GM21515 (cell line): Measurements from ENCODE around the gene ZRANB1.
"Not testable (repeated sequence)": the region's sequence is repeated elsewhere in the genome, so short reads cannot be mapped to it uniquely, and the experiment has no call there.

Experiments
- ATAC-seq: cut with Tn5 transposase; IDR thresholded peaks from one replicate; pipeline ENCODE4 v1.9.1; 2021; ENCODE audit not compliant: unreplicated experiment

ZRANB1 gene

DNA sequence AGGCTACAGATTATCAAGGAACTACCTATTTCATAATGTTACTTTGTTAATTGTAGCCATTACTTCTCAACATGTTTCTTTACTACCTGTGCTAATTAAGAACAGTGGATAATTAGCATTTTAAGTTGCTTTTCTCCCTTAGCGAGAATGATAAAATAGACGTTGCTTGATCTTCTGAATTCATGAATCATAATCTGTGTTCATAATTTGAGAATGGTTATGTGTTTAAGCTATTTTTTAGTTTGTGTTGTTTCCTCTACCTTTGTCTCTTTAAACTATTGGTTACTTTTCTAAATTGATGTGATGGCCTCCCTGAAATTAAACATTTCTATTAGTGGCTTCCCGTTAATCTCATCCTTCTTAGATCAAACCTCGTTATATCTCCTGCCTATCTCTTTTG lies at the start of gene ZRANB1:
TSS of gene ZRANB1 (plus strand) at position 301 of the 400 bp plus-strand sequence. CDS start 371 bp downstream, outside the sequence.
- no peak for ATAC-seq

DNA sequence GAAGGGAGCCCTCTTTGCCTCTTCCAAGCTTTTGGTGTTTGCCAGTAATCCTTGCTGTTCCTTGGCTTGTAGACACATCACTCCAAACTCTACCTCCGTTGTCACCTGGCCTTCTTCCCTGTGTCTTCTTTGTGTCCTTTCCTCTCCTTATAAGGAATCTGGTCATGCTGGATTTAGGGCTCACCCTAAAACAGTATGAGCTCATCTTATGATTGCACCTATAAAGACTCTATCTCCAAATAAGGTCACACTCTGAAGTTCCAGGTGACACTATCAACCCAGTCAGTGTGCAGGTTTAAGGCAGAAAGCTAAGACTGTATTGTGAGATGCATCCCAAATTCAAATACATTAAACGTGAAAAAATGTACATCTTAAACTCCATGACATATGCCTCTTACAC lies 49.0 kb upstream of the ZRANB1 start:
- ATAC-seq, result no peak

DNA sequence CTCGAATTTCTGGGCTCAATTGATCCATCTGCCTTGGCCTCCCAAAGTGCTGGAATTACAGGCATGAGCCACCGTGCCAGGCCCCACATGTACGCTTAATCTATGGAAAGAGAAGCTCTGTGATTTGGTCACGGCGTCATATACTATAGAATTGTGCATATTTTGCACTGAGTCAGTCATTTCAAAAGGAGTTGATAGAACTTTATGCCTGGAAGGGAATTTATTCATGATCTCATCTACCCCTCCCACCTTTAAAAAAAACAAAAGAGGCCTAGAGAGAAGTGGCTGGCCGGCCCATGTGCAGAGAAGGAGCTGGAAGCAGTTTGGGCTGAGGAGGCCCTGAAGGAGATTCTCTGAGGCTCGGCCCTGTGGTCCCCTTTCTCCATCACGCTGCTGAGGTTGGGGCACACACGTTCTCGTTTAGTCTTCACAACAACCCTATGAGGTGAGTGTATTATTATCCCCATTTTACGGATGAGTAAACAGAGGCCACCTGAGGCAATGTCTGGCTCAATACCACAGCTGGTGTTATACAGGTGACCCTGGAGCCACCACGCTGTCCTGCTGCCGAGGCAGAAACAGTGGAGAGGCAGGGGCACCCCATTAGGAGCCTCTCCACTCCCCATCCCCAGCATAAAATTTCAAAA lies 47.2 kb upstream of the ZRANB1 start:
- ATAC-seq, result no peak

DNA sequence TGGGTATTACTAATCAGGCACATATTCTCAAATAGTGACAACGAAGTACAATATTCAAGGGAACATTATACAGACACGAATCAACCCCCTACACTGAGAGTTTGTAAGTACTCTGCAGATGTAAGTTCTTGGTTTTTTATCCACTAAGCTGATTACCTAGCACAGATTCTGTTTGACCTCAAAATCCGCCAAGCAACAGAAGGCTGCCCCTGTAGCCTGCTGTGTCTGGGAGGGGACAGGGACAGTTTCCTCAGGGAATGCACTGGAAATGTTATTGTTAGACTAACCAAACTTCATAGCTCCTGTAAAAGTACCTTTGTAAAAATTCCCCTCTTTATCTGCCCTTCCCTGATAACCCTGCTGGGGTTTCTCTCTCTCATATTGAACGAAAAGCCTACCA lies 45.2 kb upstream of the ZRANB1 start:
- ATAC-seq, result no peak

DNA sequence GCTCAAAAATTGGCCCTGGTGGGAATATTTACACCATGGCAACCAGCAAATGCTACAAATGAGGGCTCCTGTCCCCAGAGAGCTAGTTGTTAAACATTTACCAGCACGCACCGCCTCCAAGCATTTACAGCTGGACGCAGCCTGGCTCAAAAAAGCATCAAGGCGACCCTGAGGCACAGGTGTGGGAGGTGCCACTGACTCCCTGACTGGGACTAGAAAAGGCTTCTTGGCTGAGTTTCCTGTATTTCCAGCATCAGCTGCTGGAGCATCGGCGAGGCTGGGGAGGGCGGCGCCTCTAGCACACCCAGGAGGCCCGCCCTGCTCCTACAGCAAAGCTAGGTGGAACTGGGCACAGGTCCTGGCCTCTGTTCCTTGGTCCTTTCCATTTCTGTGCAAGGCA lies 43.5 kb upstream of the ZRANB1 start:
- ATAC-seq, result no peak

DNA sequence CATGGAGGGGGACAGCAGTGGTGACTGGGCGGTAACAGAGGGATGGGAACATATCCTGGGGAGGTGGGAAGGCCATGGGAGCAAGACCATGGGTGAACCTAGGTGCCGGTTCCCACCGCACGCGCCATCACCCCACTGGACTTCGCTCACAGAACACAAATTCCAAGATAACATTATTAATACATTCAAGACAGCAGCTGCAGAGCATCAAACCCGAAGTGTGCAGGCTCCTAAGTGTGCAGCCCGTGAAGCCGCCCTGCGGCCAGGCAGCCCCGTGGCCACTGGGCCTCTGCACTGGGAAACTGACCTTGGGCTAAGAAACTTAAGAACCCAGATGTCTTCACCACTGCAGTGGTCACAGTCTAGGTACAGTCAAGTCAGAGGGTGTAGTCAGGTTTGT lies 42.8 kb upstream of the ZRANB1 start:
- ATAC-seq, result no peak

DNA sequence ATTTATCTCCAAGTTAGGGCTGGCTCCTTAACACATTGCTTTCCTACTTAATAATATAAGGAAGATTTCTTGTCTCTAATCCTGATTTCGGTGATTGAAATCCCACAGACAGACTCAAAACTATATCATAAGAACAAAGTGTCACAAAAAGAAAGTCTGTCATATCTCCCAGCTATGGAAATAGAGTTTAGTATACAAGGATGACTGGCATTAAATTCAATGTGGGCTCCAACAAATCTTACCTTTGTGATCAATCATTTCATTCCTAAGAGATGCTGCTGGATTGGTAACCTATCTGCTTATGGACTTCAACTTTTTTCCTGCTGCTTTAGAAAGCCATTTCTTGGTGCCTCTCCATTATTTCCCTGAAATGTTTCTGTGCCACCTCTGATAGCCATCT lies 39.5 kb upstream of the ZRANB1 start:
- no peak for ATAC-seq

DNA sequence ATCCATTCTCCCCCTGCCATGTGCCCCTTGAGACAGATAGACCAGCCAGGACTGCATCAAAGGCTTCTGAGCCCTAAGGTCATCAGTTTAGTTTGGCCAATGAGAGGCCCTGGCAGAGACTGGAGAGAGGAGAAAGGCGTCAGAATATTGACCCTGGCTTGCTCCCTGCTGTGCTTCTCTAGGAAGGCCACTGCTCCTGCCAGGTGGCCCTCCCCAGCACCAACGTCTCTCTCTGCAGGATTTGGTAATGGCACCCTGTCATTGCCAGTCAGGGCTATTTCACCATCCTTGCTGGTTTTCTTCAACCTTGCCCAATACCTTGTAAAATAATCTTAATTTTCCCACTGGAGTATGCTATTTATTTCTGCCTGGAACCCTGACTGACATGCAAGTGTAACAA lies 38.8 kb upstream of the ZRANB1 start:
- ATAC-seq, result no peak

DNA sequence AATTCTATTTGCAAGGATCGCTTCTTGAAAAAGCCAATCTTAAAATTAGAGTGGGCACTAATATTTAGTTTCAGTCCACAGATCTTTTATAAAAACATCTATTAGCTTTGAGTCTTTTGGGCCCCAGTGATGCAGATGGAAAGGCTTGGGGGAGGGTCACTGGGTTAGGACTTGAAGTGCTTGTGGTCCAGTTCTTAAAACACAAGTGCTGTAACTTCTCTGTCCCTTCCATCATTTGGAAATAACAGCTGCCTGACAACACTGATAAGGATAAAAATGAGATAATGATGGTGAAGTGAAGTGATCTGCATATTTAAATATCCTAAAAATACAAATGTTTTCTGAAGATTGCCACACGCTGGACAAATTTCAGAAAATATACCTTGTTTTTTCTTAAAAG lies 37.1 kb upstream of the ZRANB1 start:
- no peak for ATAC-seq

DNA sequence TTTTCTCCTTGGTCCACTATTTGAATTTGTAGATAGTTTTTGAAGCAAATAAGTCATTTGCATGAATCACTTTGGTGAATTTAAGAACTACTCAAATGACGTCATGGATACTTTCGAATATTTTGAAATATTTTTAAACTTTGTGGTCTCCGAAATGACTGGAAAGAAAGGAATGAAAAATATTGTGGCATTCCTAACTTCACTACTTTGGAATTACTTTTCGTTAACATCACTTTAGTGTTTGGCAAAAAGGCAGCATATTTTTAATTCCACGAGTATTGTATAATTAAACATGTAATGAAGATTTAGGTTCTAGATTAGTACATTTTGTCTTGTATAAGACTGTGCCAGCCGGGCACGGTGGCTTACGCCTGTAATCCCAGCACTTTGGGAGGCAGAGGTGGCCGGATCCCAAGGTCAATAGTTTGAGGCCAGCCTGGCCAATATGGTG lies 35.3 kb upstream of the ZRANB1 start:
- ATAC-seq, result no peak

DNA sequence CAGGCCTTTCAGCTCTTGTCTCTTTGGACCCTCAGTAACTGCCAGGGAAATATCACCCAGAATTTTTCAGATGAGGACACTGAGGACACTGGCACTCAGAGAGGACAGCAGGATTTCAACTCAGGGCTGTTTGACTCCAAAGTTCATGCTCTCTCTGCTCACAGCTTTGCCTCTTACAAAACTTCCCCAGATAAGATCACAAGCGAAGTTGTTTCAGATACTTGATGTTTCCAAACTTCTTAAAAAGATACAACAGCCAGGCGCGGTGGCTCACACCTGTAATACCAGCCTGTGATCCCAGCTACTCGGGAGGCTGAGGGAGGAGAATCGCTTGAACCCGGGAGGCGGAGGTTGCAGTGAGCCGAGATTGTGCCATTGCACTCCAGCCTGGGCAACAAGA lies 32.4 kb upstream of the ZRANB1 start:
- no peak for ATAC-seq

DNA sequence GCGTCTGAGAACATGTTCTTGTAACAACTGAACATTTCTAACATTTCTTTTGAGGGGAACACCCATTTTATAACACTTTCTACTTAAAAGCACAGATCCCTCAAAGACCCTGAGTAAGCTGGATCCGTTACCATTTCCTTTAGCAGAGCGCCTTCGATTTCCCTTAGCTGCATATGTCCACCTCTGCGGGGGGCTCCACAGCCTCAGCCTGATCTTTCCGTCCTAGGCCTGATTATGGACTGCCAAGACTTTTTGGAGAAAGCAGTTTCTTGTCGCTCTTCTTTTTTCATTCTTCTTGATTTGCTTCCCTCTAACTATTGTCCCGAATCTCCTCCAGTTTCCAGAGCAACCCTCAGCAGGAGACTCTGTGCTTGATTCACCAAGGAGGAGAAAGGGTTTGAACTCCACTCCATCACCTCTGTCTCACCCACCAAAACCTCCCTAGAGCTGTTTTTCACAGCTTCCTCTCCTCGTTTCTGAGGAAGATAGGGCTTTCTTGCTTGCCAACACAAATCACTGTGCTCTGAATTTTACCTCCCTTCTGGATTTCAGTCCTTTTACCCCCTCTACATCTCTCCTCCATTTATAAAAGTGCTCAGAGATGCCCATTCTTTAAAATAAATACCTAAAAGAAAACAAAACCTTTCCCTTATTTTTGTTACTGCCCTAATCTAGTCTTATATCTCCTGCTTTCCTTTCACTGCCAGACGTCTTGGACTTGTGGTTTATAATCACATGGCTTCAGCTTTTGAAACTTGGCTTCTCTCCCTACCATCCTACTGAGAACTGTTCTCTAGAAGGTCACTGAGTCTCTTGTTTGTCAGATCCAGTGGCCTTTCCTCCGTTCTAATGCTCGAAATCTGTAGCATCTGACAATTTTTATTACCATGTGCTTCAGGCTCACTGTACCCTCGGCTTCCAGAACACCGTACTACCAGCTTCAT lies 30.5 kb upstream of the ZRANB1 start:
- ATAC-seq, result no peak

DNA sequence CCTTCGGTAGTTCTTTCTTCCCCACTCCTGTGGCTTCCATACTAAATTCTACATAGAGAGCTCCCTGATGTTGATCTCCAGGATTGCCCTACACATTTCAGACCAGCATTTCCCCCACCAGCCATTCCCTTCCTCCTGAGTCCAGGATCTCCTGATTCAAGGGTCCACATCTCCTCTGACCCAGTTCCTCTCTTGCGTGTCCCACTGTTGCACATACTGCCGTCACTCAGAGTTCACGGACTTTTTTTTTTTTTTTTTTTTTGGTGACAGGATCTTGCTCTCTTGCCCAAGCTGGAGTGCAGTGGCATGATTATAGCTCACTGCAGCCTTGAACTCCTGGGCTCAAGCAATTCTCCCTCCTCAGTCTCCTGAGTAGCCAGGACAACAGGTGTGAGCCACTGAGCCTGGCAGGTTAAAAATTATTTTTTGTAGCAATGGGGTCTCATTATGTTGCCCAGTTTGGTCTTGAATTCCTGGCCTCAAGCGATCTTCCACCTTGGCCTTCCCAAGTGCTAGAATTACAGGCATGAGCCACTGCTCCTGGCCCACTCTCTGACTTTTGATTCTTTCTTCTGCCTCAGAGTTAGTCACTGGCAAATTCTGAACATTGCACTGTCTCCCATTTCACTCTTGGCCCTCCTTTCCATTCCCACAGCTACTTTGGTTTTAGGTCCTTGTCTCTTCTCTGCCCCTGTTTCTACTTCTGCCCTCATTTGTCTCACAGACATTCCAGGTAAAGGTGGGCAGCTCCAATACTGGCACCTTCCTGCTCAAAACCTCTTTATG lies 29.6 kb upstream of the ZRANB1 start:
- no peak for ATAC-seq

DNA sequence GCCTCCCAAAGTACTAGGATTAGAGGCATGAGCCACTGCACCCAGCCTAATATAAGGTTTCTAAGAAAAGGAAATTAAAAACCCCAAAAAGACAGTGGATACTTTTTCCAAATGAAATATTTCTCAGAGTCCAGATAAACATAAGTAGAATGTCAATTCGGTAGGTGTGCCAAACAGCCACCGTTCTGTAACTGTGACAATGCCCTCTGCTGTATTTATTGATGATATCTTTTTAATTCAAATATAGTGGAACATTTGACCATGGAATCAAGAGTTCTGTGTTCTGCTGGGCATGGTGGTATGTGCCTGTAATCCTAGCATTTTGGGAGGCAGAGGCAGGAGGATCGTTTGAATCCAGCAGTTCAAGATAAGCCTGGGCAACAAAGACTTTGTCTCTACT lies 28.8 kb upstream of the ZRANB1 start:
- no peak for ATAC-seq

DNA sequence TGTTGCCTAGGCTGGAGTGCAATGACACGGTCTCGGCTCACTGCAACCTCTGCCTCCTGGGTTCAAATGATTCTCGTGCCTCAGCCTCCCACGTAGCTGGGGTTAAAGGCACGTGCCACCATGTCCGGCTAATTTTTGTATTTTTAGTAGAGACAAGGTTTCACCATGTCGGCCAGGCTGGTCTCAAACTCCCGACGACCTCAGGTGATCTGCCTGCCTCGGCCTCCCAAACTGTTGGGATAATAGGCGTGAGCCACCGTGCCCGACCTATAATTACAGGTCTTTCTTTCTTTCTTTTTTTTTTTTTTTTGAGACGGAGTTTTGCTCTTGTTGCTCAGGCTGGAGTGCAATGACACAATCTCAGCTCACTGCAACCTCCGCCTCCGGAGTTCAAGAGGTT lies 27.5 kb upstream of the ZRANB1 start:
- not testable (repeated sequence) for ATAC-seq

DNA sequence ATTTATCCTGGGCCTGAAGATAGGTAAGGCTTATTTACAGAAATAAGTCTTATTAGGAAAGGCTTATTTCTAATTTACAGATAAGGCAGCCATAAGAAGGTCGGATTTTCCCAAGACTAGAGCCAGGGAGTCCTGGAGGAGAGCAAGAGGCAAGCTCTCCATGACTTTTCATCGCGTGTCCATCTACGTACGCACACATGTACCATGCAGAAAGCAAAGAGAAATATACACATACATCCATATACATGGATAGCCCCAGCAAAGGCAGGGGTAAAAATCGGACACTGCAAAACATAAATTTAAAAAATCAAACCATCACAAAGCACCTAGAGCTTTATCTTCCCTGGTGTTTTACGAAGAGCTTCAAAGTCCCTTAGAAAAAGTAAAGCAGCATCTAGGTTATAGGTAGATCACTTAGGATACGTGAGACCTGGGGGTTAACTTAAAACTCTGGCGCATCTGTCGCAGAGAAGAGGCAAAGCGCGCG lies 25.8 kb upstream of the ZRANB1 start:
- no peak for ATAC-seq

DNA sequence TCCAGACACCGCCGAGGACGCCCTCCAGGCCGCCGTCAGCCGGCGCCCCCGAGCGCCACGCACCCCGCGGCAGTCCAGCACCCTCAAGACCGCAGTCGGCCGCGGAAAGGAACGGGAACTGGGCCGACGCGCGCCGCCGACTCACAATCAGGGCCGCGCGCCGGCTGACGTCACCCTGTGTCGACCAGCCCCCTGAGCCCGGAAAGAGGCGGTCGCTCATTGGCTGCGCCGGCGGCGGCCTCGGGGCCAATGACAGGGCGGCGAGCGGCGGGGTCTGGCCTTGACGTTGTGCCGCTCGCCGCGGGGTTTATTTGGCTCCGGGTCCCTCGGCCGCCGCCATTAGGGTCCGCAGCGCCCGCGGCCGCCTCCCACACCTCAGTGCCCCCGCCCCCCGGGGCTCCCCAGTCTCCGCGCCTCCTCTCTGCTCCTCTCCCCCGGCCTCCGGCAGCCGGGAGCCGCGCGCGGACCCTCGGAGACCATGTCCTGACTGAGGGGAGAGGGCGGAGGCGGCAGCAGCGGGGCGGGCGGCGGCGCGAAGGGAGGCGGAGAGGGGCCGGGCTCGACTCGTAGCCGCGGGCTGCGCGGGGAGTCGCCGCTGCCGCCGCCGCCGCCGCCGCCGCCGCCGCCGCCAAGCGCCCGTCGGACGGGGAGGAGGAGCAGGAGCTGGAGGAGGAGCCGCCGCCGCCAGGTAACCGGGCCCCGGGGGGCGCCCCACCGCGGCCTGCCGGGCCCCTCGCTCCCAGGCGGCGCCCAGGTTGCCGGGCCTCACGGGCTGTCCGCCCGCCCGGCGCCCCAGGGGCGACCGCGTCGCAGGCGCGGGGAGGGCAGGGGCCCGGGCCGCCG lies 25.1 kb upstream of the ZRANB1 start:
- peak; percentile 97 for ATAC-seq

DNA sequence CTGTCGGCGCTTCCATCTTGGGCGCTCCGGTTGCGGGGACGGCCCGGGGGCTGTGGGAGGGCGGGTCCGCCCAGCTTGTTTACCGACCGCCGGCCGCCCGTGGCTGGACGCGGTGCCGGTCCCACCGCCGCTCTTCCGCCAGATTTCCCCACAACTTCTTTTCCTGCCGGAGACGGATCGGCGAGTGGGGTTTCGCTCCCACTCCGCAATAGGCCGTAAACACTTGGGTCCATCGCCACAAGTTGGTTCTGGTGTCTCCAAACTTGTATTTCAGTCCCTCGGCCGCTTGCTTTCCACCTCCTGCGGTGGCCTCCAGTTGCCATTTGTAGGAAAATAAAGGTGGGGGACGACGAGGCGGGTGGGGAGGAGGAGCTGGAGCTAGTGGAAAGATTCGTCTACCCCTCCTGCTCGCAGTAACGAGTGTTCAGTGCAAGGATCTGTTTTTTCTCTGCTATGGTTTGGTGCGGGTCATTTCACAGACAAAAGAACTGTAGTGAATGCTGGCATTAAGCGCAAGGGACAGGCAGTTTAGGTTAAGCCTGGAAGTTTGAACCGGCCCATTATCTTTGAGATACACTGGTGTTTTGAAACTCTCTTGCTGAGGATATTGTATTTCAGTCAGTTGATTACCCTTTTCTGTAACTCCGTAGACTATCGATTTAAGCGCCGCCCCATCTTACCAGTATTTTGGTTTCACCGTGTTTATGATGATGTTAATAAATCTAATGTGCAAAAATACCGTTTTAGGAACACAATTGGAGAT lies 24.3 kb upstream of the ZRANB1 start:
- ATAC-seq, result peak; percentile 2

DNA sequence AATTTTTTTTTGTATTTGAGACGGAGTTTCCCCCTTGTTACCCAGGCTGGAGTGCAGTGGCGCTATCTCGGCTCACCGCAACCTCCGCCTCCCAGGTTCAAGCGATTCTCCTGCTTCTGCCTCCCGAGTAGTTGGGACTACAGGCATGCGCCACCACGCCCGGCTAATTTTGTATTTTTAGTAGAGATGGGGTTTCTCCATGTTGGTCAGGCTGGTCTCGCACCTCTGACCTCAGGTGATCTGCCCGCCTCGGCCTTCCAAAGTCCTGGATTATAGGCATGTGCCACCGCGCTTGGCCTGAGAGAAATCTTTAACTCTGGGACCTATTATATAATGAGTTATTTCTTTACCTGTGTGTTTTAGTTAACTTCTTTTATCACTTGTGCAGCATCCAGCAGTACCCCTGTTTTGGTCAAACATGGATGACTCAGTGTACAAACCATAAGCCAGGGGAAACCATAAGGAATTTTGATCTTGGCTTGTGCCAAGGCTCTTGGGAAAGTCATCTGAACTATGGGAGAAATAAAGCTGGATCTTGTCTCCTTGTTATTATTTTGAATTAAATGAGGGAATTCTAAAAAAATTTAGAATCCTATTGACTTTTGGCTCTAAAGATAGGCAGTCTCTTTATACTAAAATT lies 23.6 kb upstream of the ZRANB1 start:
- ATAC-seq, result no peak
